Esophagus muscularis mucosa (tissue), 3 donors: Measurements from ENCODE around the gene PRSS21.

ENCODE experiments used
- CTCF ChIP-seq, 3 experiments: fragments of 200-600 bp in 2 of 3; fragments of 450-650 bp in 1 of 3; sonication (generic) in 2 of 3; IDR thresholded peaks; one replicate each; pipeline ENCODE4 v1.5.1; 2017 to 2019; ENCODE audit warnings: antibody characterized with exemption in 3 of 3, mild to moderate bottlenecking in 2 of 3, moderate library complexity in 1 of 3
- POLR2A ChIP-seq: fragments of 450-650 bp; IDR thresholded peaks from one replicate; pipeline ENCODE4 v1.6.1; 2017; ENCODE audit warnings: antibody characterized with exemption, moderate library complexity, mild to moderate bottlenecking, low read depth
- POLR2AphosphoS5 ChIP-seq, 2 donors: sonication (generic); formaldehyde crosslinking; IDR thresholded peaks; one replicate each; pipeline ENCODE4 v1.6.1; 2017; ENCODE audit warnings: antibody characterized with exemption in 2 of 2

GRCh38 chr16:2857451-2858244 lies 40.6 kb downstream of the PRSS21 start, which contains the start of gene PRSS22:
- TF ChIP-seq POLR2AphosphoS5 (IDR thresholded peaks at IDR 0.05), result no peak
- TF ChIP-seq CTCF (IDR thresholded peaks at IDR 0.05), result no peak
- TF ChIP-seq POLR2A, result no peak
